ENCODE measurements around the gene DES. TPM values are rescaled to one million over a fixed set of nuclear protein-coding genes. Genes with fewer than 3 reads are reported as not detected.

The DES gene
- total RNA-seq, 2 experiments from 2014 or later = not detected

DNA sequence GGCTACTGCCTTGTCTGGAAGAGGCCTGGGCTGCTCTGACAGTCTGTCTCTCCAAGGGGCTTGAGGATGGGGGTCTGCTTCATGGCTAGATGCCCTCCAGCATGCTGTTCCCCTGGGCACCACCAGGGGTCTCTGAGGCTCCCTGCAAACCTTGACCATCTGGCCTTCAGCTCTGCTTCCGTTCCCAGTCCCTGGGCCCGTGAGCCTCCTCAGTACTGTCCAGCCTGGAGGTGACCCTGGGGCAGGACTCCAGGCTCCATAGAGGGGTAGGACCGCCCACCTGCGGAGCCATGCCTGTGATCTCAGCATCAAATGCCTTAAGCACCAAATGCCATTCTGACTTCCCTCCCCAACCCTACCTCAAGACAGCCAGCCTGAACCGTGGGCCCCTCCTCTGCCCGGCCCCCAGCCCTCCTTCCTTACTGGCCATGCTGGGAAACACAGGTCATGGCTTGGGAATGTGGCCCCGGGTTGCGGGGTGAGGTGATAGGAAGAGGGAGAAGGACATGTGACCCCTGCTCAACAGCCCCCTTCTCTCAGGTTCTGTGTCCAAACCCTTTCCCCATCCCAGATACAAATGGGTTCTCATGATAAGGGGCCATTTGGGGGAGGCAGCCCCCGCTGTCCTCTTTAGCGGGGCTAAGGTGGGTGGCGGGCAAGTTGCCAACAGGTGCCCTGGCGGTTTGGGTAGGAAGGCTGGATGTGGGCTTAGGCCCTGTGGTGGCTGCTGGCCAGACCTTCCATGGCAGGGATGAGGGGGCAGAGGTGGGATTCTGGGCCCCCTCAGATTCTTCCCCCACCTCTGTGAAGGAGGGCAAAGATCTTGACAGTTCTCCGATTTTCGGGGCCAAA is 41.5 kb downstream of the DES start:
- H3K4me3 ChIP-seq (ENCODE audit: low read depth, low read length, poor library complexity, severe bottlenecking) = no peak overlapping the region
- no peak overlapping the region for H2AFZ ChIP-seq (ENCODE audit: low read length)
- TF ChIP-seq, protein P1, sequence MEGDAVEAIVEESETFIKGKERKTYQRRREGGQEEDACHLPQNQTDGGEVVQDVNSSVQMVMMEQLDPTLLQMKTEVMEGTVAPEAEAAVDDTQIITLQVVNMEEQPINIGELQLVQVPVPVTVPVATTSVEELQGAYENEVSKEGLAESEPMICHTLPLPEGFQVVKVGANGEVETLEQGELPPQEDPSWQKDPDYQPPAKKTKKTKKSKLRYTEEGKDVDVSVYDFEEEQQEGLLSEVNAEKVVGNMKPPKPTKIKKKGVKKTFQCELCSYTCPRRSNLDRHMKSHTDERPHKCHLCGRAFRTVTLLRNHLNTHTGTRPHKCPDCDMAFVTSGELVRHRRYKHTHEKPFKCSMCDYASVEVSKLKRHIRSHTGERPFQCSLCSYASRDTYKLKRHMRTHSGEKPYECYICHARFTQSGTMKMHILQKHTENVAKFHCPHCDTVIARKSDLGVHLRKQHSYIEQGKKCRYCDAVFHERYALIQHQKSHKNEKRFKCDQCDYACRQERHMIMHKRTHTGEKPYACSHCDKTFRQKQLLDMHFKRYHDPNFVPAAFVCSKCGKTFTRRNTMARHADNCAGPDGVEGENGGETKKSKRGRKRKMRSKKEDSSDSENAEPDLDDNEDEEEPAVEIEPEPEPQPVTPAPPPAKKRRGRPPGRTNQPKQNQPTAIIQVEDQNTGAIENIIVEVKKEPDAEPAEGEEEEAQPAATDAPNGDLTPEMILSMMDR (conservative IDR thresholded peaks at IDR 0.05; ENCODE audit: low read length) = peak; percentile 84
- no peak for TF ChIP-seq EZH2phosphoT487 (IDR thresholded peaks at IDR 0.05; ENCODE audit: borderline replicate concordance, low read depth, low read length)
- no peaks in the 10 kb centered on the region for H3K79me2 ChIP-seq (ENCODE audit: insufficient read depth, low read depth, low read length)
- H3K36me3 ChIP-seq (ENCODE audit: insufficient read depth, low read length) = no peaks in the 10 kb centered on the region
- DNase-seq (ENCODE audit: low spot score) = peak; percentile 55
- H3K27ac ChIP-seq (ENCODE audit: low read depth, low read length, poor library complexity, severe bottlenecking) = no peak overlapping the region
- no TSS peak for BruUV-seq (replicated peaks)
- H3K9me2 ChIP-seq (ENCODE audit: insufficient read depth, low read length) = no peaks in the 10 kb centered on the region
- no peaks in the 10 kb centered on the region for H3K9me3 ChIP-seq (ENCODE audit: low read length)
- ChIA-PET CTCF (ENCODE audit: unreplicated experiment) (no interaction called here), POLR2A (interaction anchor here (1.0 kb wide), 1 partner anchor 39 kb away, joined by 3 read pairs; the partner anchor contains the start of gene GMPPA)
- H4K20me1 ChIP-seq (ENCODE audit: insufficient read depth, low read length) = no peaks in the 10 kb centered on the region
- H3K4me2 ChIP-seq (ENCODE audit: low read length) = no peak overlapping the region
- H3K4me1 ChIP-seq (ENCODE audit: insufficient read depth, low read length, poor library complexity, severe bottlenecking) = peaks cover 9% of the 10 kb centered on the region
- intact Hi-C loops (cut with micrococcal nuclease; ENCODE audit: unreplicated experiment) = loop anchor here (1.0 to 2.0 kb wide), 2 partner anchors 29 to 71 kb away; no protein-coding TSS in a partner anchor

DNA sequence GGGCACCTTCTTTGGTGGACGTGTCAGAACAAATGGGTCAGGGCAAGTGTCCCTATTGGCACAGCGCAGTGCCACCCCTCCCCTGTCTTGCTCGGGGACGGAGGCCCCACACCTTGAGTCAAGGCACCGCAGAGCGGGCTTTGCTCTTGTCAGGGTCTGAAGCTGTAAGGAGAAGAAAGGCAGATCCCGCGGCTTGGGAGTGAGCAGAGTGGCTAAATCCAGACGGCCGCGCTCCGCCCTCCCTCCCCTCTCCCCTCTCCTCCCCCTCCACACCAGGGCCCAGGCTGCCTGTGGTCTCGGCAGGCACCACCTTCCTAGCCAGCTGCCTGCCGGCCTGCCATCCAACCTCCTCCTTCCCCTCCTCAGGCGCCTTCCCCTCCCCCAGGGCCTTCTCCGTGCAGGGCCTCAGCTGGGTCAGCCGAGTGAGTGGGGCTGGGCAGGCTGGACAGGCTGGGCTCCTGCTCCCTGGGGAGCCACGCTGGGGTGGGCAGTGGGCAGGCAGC is 42.3 kb downstream of the DES start:
- Histone ChIP-seq H3K4me1 (ENCODE audit: insufficient read depth, low read length, poor library complexity, severe bottlenecking) (peaks cover 8% of the 10 kb centered on the region), H3K27ac (ENCODE audit: low read depth, low read length, poor library complexity, severe bottlenecking) (no peak overlapping the region), H4K20me1 (ENCODE audit: insufficient read depth, low read length) (no peaks in the 10 kb centered on the region), H3K36me3 (ENCODE audit: insufficient read depth, low read length) (no peaks in the 10 kb centered on the region), H2AFZ (ENCODE audit: low read length) (no peak overlapping the region), H3K79me2 (ENCODE audit: insufficient read depth, low read depth, low read length) (no peaks in the 10 kb centered on the region), H3K9me3 (ENCODE audit: low read length) (no peaks in the 10 kb centered on the region), H3K9me2 (ENCODE audit: insufficient read depth, low read length) (no peaks in the 10 kb centered on the region), H3K4me3 (ENCODE audit: low read depth, low read length, poor library complexity, severe bottlenecking) (no peak overlapping the region), H3K4me2 (ENCODE audit: low read length) (no peak overlapping the region)
- CTCF ChIA-PET (ENCODE audit: unreplicated experiment) = interaction anchor here (1.2 kb wide), 1 partner anchor 16 kb away, joined by 9 read pairs; no protein-coding TSS in a partner anchor
- POLR2A ChIA-PET = interaction anchor here (0.6 kb wide), 1 partner anchor 852 kb away, joined by 3 read pairs; no protein-coding TSS in a partner anchor
- intact Hi-C loops (cut with micrococcal nuclease; ENCODE audit: unreplicated experiment) = no loop called here
- BruUV-seq (replicated peaks) = no TSS peak
- no peak for DNase-seq (ENCODE audit: low spot score)
- TF ChIP-seq EZH2phosphoT487 (IDR thresholded peaks at IDR 0.05; ENCODE audit: borderline replicate concordance, low read depth, low read length) = no peak
- TF ChIP-seq, protein P1 (conservative IDR thresholded peaks at IDR 0.05; ENCODE audit: low read length) = no peak
